ENCODE results near the gene EDIL3.

DNA sequence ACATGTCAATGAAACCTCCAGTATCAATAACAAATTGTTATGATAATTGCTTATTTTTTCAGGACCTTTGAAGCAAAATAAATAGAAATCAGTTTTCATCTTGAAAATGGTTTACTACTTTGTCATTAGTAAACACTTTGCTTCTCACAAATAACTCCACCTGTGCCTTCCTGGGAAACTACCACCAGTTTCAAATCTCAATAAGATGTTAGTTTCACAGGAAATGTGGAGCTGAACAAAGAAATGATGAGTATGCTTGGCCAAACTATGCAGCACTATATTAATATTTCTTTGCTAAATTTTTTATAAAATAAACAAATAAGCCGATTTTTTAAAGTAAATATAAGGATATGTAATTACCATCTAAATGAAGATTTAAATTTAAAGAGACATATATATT, 442.5 kb downstream of the EDIL3 start:
- TF ChIP-seq POLR2AphosphoS5 (IDR thresholded peaks at IDR 0.05; ENCODE audit: borderline replicate concordance, low read depth, low read length) (no peak), EZH2 (IDR thresholded peaks at IDR 0.05) (no peak)
